Stimulated activated CD4-positive, alpha-beta T cell treated with anti-CD3 and anti-CD28 coated beads, Interleukin-4, amount 100 ng/mL, for 24 hours (primary cell): ENCODE measurements around the gene SUCLG2.

ENCODE experiments used
- DNase-seq: peaks from one replicate; pipeline ENCODE4 v3.0.0-alpha.2; 2020

Gene SUCLG2

GRCh38 chr3:67497746-67498145, 156.7 kb downstream of the SUCLG2 start:
- DNase-seq, result no peak

- no peak for DNase-seq
Observed at GRCh38 chr3:67495751-67496150, 158.7 kb downstream of the SUCLG2 start.

- no peak for DNase-seq
Observed at GRCh38 chr3:67493808-67494207, 160.6 kb downstream of the SUCLG2 start.

GRCh38 chr3:67490658-67491057, 163.8 kb downstream of the SUCLG2 start:
- DNase-seq, result no peak

GRCh38 chr3:67489816-67490215, 164.6 kb downstream of the SUCLG2 start:
- no peak for DNase-seq

GRCh38 chr3:67487564-67488114, 166.8 kb downstream of the SUCLG2 start:
- no peak for DNase-seq

- no peak for DNase-seq
Observed at GRCh38 chr3:67486883-67487282, 167.5 kb downstream of the SUCLG2 start.

GRCh38 chr3:67484085-67484484, 170.3 kb downstream of the SUCLG2 start:
- no peak for DNase-seq

GRCh38 chr3:67481126-67481525, 173.3 kb downstream of the SUCLG2 start:
- no peak for DNase-seq

- DNase-seq, result no peak
Observed at GRCh38 chr3:67478423-67478822, 176.0 kb downstream of the SUCLG2 start.

- DNase-seq, result no peak
Observed at GRCh38 chr3:67474311-67474710, 180.1 kb downstream of the SUCLG2 start.

- no peak for DNase-seq
Observed at GRCh38 chr3:67472674-67473201, 181.7 kb downstream of the SUCLG2 start.

- no peak for DNase-seq
Observed at GRCh38 chr3:67470207-67470606, 184.2 kb downstream of the SUCLG2 start.

GRCh38 chr3:67468511-67468910, 185.9 kb downstream of the SUCLG2 start:
- no peak for DNase-seq

- DNase-seq, result no peak
Observed at GRCh38 chr3:67463656-67464055, 190.8 kb downstream of the SUCLG2 start.

- no peak for DNase-seq
Observed at GRCh38 chr3:67462187-67462586, 192.2 kb downstream of the SUCLG2 start.

- DNase-seq, result no peak
Observed at GRCh38 chr3:67461667-67462142, 192.7 kb downstream of the SUCLG2 start.

GRCh38 chr3:67460841-67461510, 193.4 kb downstream of the SUCLG2 start:
- DNase-seq, result no peak

GRCh38 chr3:67459796-67460195, 194.6 kb downstream of the SUCLG2 start:
- no peak for DNase-seq

- DNase-seq, result no peak
Observed at GRCh38 chr3:67458896-67459530, 195.4 kb downstream of the SUCLG2 start.

- DNase-seq, result no peak
Observed at GRCh38 chr3:67458408-67458807, 196.0 kb downstream of the SUCLG2 start.

- no peak for DNase-seq
Observed at GRCh38 chr3:67453628-67454027, 200.8 kb downstream of the SUCLG2 start.

- DNase-seq, result no peak
Observed at GRCh38 chr3:67450153-67450552, 204.3 kb downstream of the SUCLG2 start.

GRCh38 chr3:67447393-67447792, 207.0 kb downstream of the SUCLG2 start:
- no peak for DNase-seq
